NCI-H345 (cell line): ENCODE measurements around the gene SMC1B.
"Not testable (repeated sequence)": the region's sequence is repeated elsewhere in the genome, so short reads cannot be mapped to it uniquely, and the experiment has no call there.

Source experiments
- DNase-seq: peaks from one replicate; lab custom pipeline; 2025; lab: John Stamatoyannopoulos, UW

SMC1B gene

DNA sequence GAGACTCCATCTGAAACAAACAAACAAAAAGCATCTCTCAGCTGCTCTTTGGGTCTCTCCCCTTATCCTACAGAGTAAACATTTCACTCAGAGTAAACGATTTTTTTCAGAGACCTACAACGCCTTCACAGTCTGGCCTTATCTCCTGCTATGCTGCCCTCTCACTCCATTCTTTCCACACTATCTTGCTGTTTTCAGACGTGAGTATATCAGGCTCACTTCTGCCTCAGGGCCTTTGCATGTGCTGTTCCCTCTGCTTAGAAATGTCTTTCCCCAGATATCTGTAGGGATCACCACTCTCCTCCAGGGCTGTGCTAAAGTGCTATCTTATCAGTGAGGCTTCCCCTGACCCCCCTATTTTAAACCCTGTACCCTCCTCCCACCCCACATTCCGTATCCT lies 6.6 kb upstream of the SMC1B start:
- no peak for DNase-seq

DNA sequence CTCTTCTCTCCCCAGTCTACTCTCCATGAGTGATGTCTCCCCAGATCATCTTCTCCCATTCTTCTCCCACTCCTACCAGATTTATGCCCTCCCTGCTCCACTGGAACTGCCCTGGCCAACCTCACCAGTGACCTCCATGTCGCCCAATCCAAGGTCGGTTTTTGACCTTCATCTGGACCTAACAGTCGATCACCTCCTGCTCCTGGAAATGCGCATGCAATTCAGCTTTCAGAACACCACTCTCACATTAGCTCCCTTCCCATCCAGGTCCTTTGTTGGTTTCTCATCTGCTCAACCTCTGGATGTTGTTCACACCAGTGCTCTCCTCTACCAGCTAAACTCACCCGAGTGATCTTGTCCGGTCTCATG lies 5.4 kb upstream of the SMC1B start:
- no peak for DNase-seq

DNA sequence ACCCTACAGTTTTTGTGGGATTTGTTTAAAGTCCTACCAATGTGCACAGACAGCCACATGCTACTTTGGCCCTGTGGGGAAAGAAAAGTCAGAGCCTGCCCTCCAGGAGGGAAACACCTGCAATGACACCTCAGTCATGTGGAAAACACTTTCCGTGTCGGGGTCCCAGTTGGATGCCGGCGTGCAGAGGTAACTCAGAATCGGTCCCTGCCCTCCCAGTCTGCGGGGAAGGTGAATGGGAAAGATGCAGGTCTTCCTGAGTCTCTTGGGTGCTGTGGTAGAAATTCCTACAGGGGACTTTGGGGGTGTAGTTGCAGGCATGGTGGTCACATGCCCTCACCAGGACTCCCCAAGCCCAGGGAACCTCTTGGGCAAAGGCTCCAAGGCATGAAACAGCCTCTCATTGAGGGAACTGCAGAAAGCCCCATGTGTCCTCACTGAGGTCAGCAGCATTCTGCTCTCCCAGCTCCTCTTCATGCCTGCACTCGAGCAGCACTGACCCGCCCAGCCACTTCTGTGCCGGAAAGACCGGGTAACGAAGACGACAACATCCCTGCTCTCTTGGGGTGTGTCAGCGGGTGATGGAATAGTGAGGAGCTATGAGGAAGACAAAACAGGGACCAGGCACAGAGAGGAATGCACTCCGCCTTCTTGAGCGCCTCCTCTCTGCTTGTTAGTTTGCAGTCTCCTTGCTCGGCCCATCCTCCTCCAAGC lies 4.8 kb upstream of the SMC1B start:
- DNase-seq: no peak

DNA sequence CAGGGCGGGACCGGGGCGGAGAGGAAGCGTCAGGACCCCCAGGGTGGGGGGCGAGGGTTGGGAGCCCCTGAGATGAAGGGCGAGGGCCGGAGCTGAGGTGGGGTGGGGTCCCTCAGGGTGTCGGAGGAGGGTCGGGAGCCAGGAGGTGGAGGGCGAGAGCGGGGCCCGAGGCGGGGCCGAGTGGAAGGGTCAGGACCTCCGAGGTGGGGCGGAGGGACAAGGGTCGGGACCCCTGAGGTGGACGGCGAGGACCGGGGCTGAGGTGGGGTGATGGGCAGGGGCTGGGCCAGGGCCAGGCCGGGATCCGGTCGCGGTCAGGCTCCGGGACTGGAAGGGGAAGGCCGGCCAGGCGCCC lies 409 bp downstream of the SMC1B start:
- DNase-seq: no peak

GRCh38 chr22:45407793-45408192 lies 5.6 kb downstream of the SMC1B start:
- no peak for DNase-seq

GRCh38 chr22:45402466-45402985 lies 10.9 kb downstream of the SMC1B start:
- DNase-seq: no peak

- DNase-seq: no peak
Measured at GRCh38 chr22:45399712-45400445, 13.5 kb downstream of the SMC1B start.

DNA sequence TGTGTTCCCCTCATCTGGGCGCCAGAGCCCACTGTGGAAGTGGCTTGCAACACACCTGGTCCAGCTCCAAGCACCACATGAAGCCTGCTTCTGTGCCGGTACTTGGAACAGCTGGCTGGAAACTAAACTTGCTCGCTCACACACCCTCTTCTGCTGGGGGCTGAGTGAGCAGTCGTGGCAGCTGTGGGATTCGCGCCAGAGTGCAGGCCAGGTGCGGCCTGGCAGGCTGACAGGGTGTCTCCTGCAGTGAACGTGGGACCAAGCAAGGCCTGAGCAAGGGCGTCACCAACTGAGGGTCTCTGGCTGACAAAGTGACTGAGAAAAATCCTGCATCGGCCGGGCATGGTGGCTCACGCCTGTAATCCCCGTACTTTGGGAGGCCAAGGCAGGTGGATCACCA lies 15.2 kb downstream of the SMC1B start:
- no peak for DNase-seq

GRCh38 chr22:45397806-45398205 lies 15.6 kb downstream of the SMC1B start:
- DNase-seq: no peak

DNA sequence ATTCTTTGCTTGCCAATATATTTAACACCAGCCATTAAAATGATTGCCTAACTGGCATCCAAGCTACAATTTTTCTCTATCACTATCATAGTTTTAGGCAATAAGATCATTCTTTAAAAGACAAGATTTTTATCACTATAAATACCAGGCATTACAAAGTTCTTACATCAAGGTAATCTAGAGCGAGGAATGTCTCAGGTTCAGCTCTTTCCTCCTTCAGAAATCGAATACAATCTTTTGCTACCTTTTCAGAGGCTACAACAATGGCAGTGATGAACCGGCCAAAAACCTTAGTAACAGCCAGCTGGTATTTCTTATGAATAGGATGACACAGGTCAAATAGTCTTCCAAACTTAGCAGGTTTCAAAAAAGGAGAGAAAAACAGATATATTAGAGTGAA lies 23.9 kb downstream of the SMC1B start:
- no peak for DNase-seq

GRCh38 chr22:45381348-45381747 lies 32.1 kb downstream of the SMC1B start:
- no peak for DNase-seq

- no peak for DNase-seq
Measured at GRCh38 chr22:45376703-45377102, 36.7 kb downstream of the SMC1B start.

GRCh38 chr22:45376009-45376408 lies 37.4 kb downstream of the SMC1B start:
- no peak for DNase-seq

DNA sequence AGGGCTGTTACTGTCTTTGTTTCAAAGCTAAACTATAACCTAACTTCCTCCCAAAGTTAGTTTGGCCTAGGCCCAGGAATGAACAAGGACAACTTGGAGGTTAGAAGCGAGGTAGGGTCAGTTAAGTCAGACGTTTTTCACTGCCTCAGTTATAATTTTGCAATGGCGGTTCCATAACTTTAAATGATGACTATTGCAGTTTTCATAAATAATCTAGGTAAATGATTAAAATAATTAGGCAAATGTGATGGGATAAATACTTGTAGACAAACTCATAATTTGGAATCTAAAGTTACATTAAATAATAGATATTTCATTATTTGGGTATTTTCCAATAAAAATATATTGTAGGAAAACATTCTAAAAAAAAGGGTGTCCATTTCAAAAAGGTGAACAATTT lies 39.8 kb downstream of the SMC1B start:
- not testable (repeated sequence) for DNase-seq

GRCh38 chr22:45366713-45367112 lies 46.7 kb downstream of the SMC1B start:
- no peak for DNase-seq

- DNase-seq: no peak
Measured at GRCh38 chr22:45359627-45360026, 53.8 kb downstream of the SMC1B start.

DNA sequence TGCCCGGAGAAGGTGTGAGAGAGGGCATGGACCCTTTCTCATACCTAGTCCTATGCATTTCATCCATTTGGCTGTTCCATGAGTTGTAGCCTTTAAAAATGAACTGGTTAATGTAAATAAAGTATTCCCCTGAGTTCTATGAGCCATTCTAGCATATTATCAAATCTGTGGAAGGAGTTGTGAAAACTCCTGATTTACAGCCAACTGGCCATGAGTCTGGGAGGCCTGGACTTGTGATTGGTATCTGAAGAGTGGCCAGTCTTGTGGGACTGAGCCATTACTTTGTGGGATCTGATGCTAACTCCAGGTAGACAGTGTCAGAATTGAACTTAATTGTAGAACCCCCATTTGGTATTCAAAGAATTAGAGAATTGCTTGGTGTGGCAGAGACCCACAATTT lies 55.3 kb downstream of the SMC1B start:
- no peak for DNase-seq

DNA sequence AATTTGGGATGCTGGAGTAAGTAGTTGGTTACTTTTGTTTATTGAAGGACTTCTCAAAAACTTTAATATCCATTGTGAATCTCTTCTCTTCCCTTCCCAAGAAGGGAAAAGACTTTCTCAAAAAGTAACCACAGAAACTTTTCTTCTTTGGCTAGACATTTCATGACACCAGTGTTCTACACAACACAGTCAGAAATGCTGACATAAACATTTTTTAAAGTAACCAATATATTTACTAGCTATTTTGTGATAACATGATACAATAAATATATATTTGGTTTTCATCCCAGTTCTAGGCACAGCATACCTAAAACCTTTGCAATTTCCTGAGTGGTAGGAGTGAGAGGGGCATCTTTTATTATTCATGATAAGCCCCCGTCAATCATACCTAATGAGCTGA lies 55.9 kb downstream of the SMC1B start:
- no peak for DNase-seq

GRCh38 chr22:45353786-45354185 lies 59.6 kb downstream of the SMC1B start:
- DNase-seq: no peak

DNA sequence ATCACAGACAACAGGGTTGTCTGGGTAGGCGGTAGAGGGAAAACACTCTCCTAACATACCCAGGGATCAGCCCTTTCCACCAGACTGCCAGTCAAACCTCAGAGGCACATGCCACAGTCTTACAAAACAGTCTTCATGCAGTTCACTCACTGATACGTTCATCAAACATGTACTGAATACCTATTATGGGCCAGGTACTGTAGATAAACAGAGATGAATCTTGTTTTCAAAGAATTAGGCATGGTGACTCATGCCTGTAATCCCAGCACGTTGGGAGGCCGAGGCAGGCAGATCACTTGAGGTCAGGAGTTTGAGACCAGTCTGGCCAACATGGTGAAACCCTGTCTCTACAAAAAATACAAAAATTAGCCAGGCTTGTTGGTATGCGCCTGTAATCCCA lies 60.6 kb downstream of the SMC1B start:
- not testable (repeated sequence) for DNase-seq

- no peak for DNase-seq
Measured at GRCh38 chr22:45351956-45352355, 61.4 kb downstream of the SMC1B start.

DNA sequence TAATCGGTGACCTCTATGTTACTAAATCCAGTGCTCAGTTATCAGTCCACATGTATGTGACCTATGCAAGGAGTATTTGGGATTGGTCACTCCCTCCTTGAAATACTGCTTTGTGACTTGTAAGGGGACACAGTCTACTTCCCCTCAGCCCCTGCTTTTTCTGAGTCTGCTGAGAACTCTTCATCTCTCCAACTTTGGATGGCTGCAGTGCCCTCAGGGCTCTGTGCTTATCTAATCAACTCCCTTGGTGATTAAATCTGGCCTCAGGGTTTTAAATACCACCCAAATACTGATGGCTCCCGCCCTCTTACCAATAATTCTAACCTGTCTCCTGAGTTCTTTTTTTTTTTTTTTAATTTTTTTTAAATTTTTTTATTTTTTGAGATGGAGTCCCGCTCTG lies 63.5 kb downstream of the SMC1B start:
- DNase-seq: no peak

DNA sequence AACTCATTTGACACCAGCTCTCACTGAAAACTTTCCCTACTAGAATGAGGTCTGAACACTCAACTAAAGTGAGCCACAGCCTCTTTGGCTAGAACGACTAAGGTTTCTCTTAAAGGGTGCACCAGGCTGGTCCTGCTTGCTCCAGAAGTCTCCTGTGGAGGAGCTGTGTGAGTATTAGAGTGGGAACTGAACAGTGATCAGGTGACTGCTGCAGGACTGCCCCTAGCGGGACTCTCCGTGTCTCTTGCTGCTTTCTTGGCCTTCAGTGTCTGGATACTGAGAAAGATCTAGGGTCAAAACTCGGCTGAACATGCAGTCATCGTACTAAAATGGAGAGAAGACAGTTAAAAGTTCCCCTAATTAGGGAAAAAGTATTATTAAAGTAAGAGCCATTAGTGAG lies 69.1 kb downstream of the SMC1B start:
- DNase-seq: no peak

DNA sequence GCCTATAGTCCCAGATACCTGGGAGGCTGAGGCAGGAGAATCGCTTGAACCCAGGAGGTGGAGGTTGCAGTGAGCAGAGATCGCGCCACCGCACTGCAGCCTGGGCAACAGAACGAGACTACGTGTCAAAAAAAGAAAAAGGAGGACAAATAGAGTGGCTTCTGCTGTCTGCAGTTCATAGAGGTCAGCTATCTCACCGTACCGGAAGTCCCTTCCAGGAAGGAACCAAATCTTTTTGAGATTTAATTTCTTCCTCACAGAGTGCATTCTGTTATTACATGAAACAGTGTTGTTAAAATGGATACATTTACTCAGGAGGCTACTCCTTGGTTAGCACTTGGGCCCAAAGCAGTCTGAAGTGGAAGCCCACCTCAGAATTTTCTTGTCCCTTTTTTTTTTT lies 70.3 kb downstream of the SMC1B start:
- DNase-seq: no peak
